ENCODE results near the gene CREB3L4.

The CREB3L4 gene

DNA sequence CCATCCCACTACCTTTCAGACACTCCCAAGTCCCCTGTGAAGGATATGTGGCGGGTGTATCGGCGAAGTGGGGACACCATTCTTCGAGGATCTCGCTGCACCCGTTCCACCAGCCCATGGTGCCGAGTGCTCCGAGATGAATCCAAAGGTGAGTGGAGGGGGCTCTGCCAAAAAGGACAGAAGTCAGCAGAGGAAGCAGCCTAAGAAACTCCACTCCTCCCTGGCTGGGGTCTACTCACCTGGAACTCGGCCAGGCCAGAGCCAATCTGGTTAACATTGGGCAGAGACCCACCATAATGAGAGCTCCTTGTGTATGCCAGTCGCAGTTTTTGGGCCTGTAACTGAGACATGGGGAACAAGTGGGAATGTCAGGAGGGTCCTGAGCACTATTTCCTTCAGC, 12.9 kb upstream of the CREB3L4 start:
- Histone ChIP-seq H3K4me1 (ENCODE audit: control insufficient read depth, insufficient read depth, low read length) (peaks cover 25% of the 10 kb centered on the region), H3K36me3 (ENCODE audit: insufficient read depth, low read length) (peaks cover 46% of the 10 kb centered on the region)

GRCh38 chr1:153956997-153957715, 10.5 kb upstream of the CREB3L4 start:
- peak overlapping the region; percentile 95 for H3K4me3 ChIP-seq (ENCODE audit: low read length)
- peak overlapping the region; percentile 89 for H3K4me2 ChIP-seq (ENCODE audit: low read length)
- peak overlapping the region; percentile 95 for H3K9ac ChIP-seq (ENCODE audit: low read depth, low read length)
- no peaks in the 10 kb centered on the region for H3K9me3 ChIP-seq (replicated peaks; ENCODE audit: low read length)
- H3K36me3 ChIP-seq (ENCODE audit: insufficient read depth, low read length), result peaks cover 33% of the 10 kb centered on the region
- no peaks in the 10 kb centered on the region for H3K27me3 ChIP-seq (ENCODE audit: control insufficient read depth, insufficient read depth, low read length)
- H3K4me1 ChIP-seq (ENCODE audit: control insufficient read depth, insufficient read depth, low read length), result peaks cover 34% of the 10 kb centered on the region

More for the DNA sequence above, 12.9 kb upstream of the CREB3L4 start:
- H3K4me2 ChIP-seq (ENCODE audit: low read length), result no peak overlapping the region
- H3K9me3 ChIP-seq (replicated peaks; ENCODE audit: low read length), result no peaks in the 10 kb centered on the region
- no peak overlapping the region for H3K9ac ChIP-seq (ENCODE audit: low read depth, low read length)
- H3K4me3 ChIP-seq (ENCODE audit: low read length), result no peak overlapping the region
- no peaks in the 10 kb centered on the region for H3K27me3 ChIP-seq (ENCODE audit: control insufficient read depth, insufficient read depth, low read length)

- Histone ChIP-seq H3K9ac (ENCODE audit: low read depth, low read length) (peak overlapping the region; percentile 95), H3K4me2 (ENCODE audit: low read length) (peak overlapping the region; percentile 89), H3K9me3 (replicated peaks; ENCODE audit: low read length) (no peaks in the 10 kb centered on the region), H3K4me1 (ENCODE audit: control insufficient read depth, insufficient read depth, low read length) (peaks cover 40% of the 10 kb centered on the region), H3K27me3 (ENCODE audit: control insufficient read depth, insufficient read depth, low read length) (no peaks in the 10 kb centered on the region), H3K36me3 (ENCODE audit: insufficient read depth, low read length) (peaks cover 31% of the 10 kb centered on the region), H3K4me3 (ENCODE audit: low read length) (peak overlapping the region; percentile 95)
Measured at GRCh38 chr1:153957744-153958110, 10.0 kb upstream of the CREB3L4 start.

- H3K4me2 ChIP-seq (ENCODE audit: low read length), result peak within 1 kb of the TSS; percentile 89
- H3K4me3 ChIP-seq (ENCODE audit: low read length), result peak within 1 kb of the TSS; percentile 95
- H3K27me3 ChIP-seq (ENCODE audit: control insufficient read depth, insufficient read depth, low read length), result no peaks in the 10 kb centered on the region
- peaks cover 43% of the 10 kb centered on the region for H3K4me1 ChIP-seq (ENCODE audit: control insufficient read depth, insufficient read depth, low read length)
- no peaks in the 10 kb centered on the region for H3K9me3 ChIP-seq (replicated peaks; ENCODE audit: low read length)
- H3K9ac ChIP-seq (ENCODE audit: low read depth, low read length), result peak within 1 kb of the TSS; percentile 95
- H3K36me3 ChIP-seq (ENCODE audit: insufficient read depth, low read length), result peaks cover 28% of the 10 kb centered on the region
Measured at GRCh38 chr1:153958111-153958960, 9.4 kb upstream of the CREB3L4 start, which contains the start of gene CRTC2. CRTC2 (minus strand) TSS chr1:153958612; CDS start chr1:153958497, 115 bp downstream.

DNA sequence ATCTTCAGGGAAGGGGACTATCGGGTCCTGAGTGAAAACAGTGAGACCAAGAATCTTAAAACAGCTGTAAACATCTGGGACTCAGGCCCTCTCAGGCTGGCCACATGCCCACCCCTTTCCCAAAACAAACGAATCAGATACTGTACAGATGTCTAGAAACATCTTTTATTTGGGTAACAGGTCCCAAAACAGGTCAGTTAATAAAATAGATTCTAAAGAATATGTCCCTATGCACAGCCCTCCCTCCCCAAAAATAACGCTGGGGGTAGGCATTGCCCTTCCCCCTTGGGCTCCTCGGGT, 8.8 kb upstream of the CREB3L4 start:
- H3K4me2 ChIP-seq (ENCODE audit: low read length), result peak overlapping the region; percentile 75
- peak overlapping the region; percentile 24 for H3K9ac ChIP-seq (ENCODE audit: low read depth, low read length)
- H3K9me3 ChIP-seq (replicated peaks; ENCODE audit: low read length), result no peaks in the 10 kb centered on the region
- peak overlapping the region; percentile 47 for H3K4me3 ChIP-seq (ENCODE audit: low read length)
- H3K36me3 ChIP-seq (ENCODE audit: insufficient read depth, low read length), result peaks cover 22% of the 10 kb centered on the region
- no peaks in the 10 kb centered on the region for H3K27me3 ChIP-seq (ENCODE audit: control insufficient read depth, insufficient read depth, low read length)
- peaks cover 46% of the 10 kb centered on the region for H3K4me1 ChIP-seq (ENCODE audit: control insufficient read depth, insufficient read depth, low read length)

GRCh38 chr1:153959454-153959853, 8.2 kb upstream of the CREB3L4 start:
- H3K36me3 ChIP-seq (ENCODE audit: insufficient read depth, low read length), result peaks cover 16% of the 10 kb centered on the region
- no peak overlapping the region for H3K4me2 ChIP-seq (ENCODE audit: low read length)
- peaks cover 51% of the 10 kb centered on the region for H3K4me1 ChIP-seq (ENCODE audit: control insufficient read depth, insufficient read depth, low read length)
- no peaks in the 10 kb centered on the region for H3K27me3 ChIP-seq (ENCODE audit: control insufficient read depth, insufficient read depth, low read length)
- H3K9ac ChIP-seq (ENCODE audit: low read depth, low read length), result no peak overlapping the region
- no peak overlapping the region for H3K4me3 ChIP-seq (ENCODE audit: low read length)
- no peaks in the 10 kb centered on the region for H3K9me3 ChIP-seq (replicated peaks; ENCODE audit: low read length)

DNA sequence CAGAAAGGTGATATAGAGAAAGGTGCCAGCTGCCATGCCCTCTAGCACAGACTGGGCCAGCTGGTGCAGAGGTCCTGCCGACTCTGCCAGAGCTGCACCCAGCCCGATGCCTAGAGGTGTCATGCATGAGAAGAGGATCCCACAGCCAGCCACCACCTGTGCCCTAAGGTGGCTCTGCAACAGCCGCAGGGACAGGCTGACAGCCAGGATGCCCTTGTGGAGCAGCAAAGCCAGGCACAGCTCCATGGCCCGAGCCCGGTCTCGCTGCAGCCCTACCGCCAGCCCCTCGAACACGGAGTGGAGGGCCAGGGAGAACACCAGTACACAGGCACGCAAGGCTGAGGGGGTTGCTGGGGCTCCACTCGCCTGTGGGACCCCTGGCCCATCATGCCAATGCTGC, 7.5 kb upstream of the CREB3L4 start:
- no peak overlapping the region for H3K9ac ChIP-seq (ENCODE audit: low read depth, low read length)
- peaks cover 52% of the 10 kb centered on the region for H3K4me1 ChIP-seq (ENCODE audit: control insufficient read depth, insufficient read depth, low read length)
- no peaks in the 10 kb centered on the region for H3K9me3 ChIP-seq (replicated peaks; ENCODE audit: low read length)
- no peak overlapping the region for H3K4me2 ChIP-seq (ENCODE audit: low read length)
- no peak overlapping the region for H3K4me3 ChIP-seq (ENCODE audit: low read length)
- H3K27me3 ChIP-seq (ENCODE audit: control insufficient read depth, insufficient read depth, low read length), result no peaks in the 10 kb centered on the region
- peaks cover 11% of the 10 kb centered on the region for H3K36me3 ChIP-seq (ENCODE audit: insufficient read depth, low read length)

DNA sequence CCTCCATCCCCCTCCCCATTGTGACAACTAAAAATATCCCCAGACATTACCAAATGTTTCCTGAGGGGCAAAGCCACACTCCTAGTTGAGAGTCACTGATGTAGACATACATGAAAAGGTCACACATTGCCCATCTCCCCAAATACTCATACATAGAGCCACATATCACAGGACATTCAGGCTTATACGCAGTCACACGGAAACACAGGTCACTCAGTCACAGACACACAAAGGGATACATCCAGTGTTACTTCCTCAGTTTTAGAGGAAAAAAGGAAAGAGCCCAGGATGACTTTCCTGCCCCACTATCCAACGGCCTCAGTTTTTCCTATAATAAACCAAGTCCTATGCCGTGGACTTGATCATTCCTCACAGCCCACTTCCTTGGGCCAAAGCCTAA, 6.3 kb upstream of the CREB3L4 start:
- H3K4me1 ChIP-seq (ENCODE audit: control insufficient read depth, insufficient read depth, low read length), result peaks cover 47% of the 10 kb centered on the region
- no peaks in the 10 kb centered on the region for H3K27me3 ChIP-seq (ENCODE audit: control insufficient read depth, insufficient read depth, low read length)
- H3K36me3 ChIP-seq (ENCODE audit: insufficient read depth, low read length), result peaks cover 11% of the 10 kb centered on the region
- peak overlapping the region; percentile 89 for H3K4me3 ChIP-seq (ENCODE audit: low read length)
- peak overlapping the region; percentile 93 for H3K4me2 ChIP-seq (ENCODE audit: low read length)
- H3K9ac ChIP-seq (ENCODE audit: low read depth, low read length), result no peak overlapping the region
- H3K9me3 ChIP-seq (replicated peaks; ENCODE audit: low read length), result no peaks in the 10 kb centered on the region

- Histone ChIP-seq H3K9ac (ENCODE audit: low read depth, low read length) (peak overlapping the region; percentile 92), H3K36me3 (ENCODE audit: insufficient read depth, low read length) (peaks cover 11% of the 10 kb centered on the region), H3K4me3 (ENCODE audit: low read length) (peak overlapping the region; percentile 89), H3K9me3 (replicated peaks; ENCODE audit: low read length) (no peaks in the 10 kb centered on the region), H3K4me1 (ENCODE audit: control insufficient read depth, insufficient read depth, low read length) (peaks cover 41% of the 10 kb centered on the region), H3K4me2 (ENCODE audit: low read length) (peak overlapping the region; percentile 93), H3K27me3 (ENCODE audit: control insufficient read depth, insufficient read depth, low read length) (no peaks in the 10 kb centered on the region)
Measured at GRCh38 chr1:153962088-153963029, 5.3 kb upstream of the CREB3L4 start.

DNA sequence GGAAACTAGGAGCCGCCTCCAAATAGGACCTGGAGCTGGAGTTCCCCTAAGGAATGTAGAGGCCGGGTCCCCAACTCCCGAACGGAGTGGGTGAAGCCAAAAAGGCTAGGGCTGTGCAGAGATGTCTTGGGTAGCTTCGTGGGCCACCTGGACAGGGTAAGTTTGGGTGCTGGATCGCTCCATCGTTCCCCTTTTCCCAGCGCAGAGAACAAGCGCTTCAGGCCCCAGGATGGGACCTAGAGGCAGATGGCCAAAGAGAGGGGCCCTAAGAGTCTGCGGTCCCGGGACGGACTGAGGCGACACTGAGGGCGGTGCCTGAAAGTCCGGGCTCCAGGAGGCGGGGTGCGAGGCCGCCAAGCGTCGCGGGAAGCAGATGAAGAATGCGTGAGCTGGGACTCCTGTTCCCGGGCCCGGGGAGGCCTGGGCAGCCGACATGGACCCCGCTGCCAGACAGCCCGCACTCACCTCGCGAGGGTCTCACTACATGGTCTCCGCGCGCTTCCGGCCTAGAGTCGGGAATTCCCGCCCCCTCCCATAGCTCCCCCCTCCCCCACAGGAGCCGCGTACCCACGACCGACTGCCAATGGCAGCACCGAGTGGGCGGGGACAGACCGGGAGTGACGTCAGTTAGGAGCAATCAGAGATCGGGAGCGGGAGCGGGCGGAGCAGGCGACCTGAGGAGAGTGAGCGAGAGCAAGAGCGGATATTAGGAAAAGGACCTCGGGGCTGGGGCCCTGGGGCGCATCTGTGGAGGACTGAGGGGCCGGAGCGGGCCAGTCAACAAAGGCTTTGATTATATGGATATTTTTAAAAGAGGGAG, 4.5 kb upstream of the CREB3L4 start, which contains the start of gene SLC39A1:
Gene SLC39A1, minus strand, starts transcription at position 508 of the 820 bp plus-strand sequence. CDS start 822 bp downstream, outside the sequence.
- peaks cover 11% of the 10 kb centered on the region for H3K36me3 ChIP-seq (ENCODE audit: insufficient read depth, low read length)
- H3K9me3 ChIP-seq (replicated peaks; ENCODE audit: low read length), result no peaks in the 10 kb centered on the region
- no peaks in the 10 kb centered on the region for H3K27me3 ChIP-seq (ENCODE audit: control insufficient read depth, insufficient read depth, low read length)
- peaks cover 44% of the 10 kb centered on the region for H3K4me1 ChIP-seq (ENCODE audit: control insufficient read depth, insufficient read depth, low read length)
- peak within 1 kb of the TSS; percentile 89 for H3K4me3 ChIP-seq (ENCODE audit: low read length)
- H3K9ac ChIP-seq (ENCODE audit: low read depth, low read length), result peak within 1 kb of the TSS; percentile 92
- peak within 1 kb of the TSS; percentile 93 for H3K4me2 ChIP-seq (ENCODE audit: low read length)

Measured in skeletal muscle satellite cell (primary cell).